Measurements from ENCODE around the gene INTS15.

DNA sequence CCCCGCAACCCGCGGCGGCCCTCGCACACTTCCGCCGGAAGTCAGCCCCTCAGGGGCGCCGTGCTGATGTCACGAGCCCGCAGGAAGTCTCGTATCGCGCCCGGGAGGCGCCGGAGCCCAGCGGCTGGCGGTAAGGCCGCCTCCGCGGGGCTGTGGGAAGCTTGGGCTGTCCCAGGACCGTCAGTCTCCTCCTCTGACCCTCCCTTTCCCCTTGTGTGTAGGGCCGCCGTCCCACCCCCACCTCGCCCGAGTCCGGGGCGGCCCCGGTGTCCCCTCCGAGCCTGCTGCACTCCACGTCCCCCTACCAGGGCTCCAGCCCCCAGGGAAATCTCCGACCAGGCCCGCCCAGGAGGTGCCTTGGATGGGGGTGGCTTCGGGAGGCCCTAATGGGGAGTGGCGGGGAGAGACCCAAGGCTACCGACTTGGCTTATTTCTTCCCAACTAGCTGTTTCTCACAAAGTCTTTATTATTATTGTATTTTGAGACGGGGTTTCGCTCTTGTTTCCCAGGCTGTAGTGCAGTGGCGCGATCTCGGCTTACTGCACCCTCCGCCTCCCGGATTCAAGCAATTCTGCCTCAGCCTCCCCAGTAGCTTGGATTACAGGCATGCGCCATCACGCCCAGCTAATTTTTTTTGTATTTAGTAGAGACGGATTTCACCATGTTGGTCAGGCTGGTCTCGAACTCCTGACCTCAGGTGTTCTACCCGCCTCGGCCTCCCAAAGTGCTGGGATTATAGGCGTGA lies 12.3 kb upstream of the INTS15 start, which contains the start of gene ZDHHC4:
- TF ChIP-seq, protein P1, sequence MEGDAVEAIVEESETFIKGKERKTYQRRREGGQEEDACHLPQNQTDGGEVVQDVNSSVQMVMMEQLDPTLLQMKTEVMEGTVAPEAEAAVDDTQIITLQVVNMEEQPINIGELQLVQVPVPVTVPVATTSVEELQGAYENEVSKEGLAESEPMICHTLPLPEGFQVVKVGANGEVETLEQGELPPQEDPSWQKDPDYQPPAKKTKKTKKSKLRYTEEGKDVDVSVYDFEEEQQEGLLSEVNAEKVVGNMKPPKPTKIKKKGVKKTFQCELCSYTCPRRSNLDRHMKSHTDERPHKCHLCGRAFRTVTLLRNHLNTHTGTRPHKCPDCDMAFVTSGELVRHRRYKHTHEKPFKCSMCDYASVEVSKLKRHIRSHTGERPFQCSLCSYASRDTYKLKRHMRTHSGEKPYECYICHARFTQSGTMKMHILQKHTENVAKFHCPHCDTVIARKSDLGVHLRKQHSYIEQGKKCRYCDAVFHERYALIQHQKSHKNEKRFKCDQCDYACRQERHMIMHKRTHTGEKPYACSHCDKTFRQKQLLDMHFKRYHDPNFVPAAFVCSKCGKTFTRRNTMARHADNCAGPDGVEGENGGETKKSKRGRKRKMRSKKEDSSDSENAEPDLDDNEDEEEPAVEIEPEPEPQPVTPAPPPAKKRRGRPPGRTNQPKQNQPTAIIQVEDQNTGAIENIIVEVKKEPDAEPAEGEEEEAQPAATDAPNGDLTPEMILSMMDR (conservative IDR thresholded peaks at IDR 0.05), result 0 out of 2 replicates have a peak, but pooled peaks have one; percentile 19
- no peak for TF ChIP-seq EZH2 (IDR thresholded peaks at IDR 0.05; ENCODE audit: low read depth)
